ENCODE results near the gene SIPA1L3.

Gene SIPA1L3

DNA sequence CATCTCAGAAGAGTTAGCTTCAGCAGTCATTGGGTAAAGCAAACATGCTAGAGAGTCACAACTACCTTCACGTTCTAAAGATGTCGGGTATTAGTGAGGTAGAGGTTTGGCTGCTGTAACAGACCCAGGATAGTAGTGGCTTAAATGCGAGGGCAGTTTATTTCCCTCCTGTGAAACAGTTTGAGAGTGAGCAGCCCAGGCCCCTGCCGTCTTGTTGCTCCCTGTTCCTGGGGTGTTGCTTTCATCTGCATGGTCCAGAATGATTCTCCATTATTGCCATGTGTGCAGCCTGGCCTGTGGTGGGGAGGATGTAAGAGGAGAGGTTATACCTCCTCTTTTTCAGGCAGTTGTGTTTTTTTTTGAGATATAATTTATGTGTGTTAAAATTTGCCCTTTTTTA lies 63.7 kb downstream of the SIPA1L3 start:
- H3K4me3 ChIP-seq (ENCODE audit: insufficient read depth, low read depth, low read length, poor library complexity, severe bottlenecking) = no peak overlapping the region
- no peak overlapping the region for H3K27ac ChIP-seq (ENCODE audit: insufficient read depth, low read length, poor library complexity, severe bottlenecking)
- no peaks in the 10 kb centered on the region for H3K9me3 ChIP-seq (ENCODE audit: control insufficient read depth, low read length)
- no peak for DNase-seq
- H3K36me3 ChIP-seq (ENCODE audit: control insufficient read depth, insufficient read depth, low read length) = no peaks in the 10 kb centered on the region
- H3K4me1 ChIP-seq (ENCODE audit: control insufficient read depth, insufficient read depth, low read length, poor library complexity, severe bottlenecking) = no peaks in the 10 kb centered on the region
- no peaks in the 10 kb centered on the region for H3K27me3 ChIP-seq (replicated peaks; ENCODE audit: control insufficient read depth, insufficient read depth, low read length, poor library complexity, severe bottlenecking)

DNA sequence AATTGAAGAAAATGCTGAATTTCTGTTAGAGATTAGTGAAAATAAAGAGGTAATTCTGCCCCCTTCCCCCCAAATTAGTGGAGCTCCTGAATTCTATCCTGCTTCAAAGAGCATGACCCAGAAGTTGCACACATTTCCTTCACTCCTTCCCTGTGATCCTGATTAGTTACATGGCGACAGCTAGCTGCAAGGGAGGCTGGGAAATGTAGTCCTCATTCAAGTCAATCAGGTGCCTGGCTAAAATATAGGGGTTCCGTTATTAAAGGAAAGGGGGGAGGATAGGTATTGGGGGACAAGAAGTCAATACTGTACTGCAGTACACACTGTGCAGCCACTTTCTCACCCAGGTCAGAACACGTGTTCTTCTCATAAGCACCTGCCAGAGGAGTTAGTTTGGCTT lies 65.8 kb downstream of the SIPA1L3 start:
- H3K36me3 ChIP-seq (ENCODE audit: control insufficient read depth, insufficient read depth, low read length) = no peaks in the 10 kb centered on the region
- no peaks in the 10 kb centered on the region for H3K4me1 ChIP-seq (ENCODE audit: control insufficient read depth, insufficient read depth, low read length, poor library complexity, severe bottlenecking)
- no peaks in the 10 kb centered on the region for H3K9me3 ChIP-seq (ENCODE audit: control insufficient read depth, low read length)
- H3K27ac ChIP-seq (ENCODE audit: insufficient read depth, low read length, poor library complexity, severe bottlenecking) = no peak overlapping the region
- no peaks in the 10 kb centered on the region for H3K27me3 ChIP-seq (replicated peaks; ENCODE audit: control insufficient read depth, insufficient read depth, low read length, poor library complexity, severe bottlenecking)
- no peak overlapping the region for H3K4me3 ChIP-seq (ENCODE audit: insufficient read depth, low read depth, low read length, poor library complexity, severe bottlenecking)
- no peak for DNase-seq

DNA sequence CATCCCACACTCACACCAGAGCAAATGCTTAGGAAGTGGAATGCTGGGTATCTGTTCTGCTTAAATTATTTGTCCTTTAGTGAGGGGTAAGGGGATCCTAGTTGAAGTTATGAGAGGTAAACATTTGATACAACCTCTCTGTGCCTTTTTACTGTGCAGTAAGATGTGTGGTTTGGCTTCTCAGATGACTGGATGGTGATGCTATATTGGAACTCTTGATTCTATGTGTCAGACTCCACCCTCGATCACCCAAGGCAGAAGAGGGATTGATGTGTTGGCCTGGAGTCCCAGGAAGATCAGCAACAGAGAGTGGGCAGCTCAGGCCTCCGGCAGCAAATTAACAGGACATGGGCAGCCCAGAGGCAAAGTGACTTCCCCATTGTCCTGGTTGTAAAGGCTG lies 66.7 kb downstream of the SIPA1L3 start:
- DNase-seq = no peak
- Histone ChIP-seq H3K9me3 (ENCODE audit: control insufficient read depth, low read length) (no peaks in the 10 kb centered on the region), H3K27ac (ENCODE audit: insufficient read depth, low read length, poor library complexity, severe bottlenecking) (no peak overlapping the region), H3K4me3 (ENCODE audit: insufficient read depth, low read depth, low read length, poor library complexity, severe bottlenecking) (no peak overlapping the region), H3K4me1 (ENCODE audit: control insufficient read depth, insufficient read depth, low read length, poor library complexity, severe bottlenecking) (no peaks in the 10 kb centered on the region), H3K36me3 (ENCODE audit: control insufficient read depth, insufficient read depth, low read length) (no peaks in the 10 kb centered on the region), H3K27me3 (replicated peaks; ENCODE audit: control insufficient read depth, insufficient read depth, low read length, poor library complexity, severe bottlenecking) (no peaks in the 10 kb centered on the region)

DNA sequence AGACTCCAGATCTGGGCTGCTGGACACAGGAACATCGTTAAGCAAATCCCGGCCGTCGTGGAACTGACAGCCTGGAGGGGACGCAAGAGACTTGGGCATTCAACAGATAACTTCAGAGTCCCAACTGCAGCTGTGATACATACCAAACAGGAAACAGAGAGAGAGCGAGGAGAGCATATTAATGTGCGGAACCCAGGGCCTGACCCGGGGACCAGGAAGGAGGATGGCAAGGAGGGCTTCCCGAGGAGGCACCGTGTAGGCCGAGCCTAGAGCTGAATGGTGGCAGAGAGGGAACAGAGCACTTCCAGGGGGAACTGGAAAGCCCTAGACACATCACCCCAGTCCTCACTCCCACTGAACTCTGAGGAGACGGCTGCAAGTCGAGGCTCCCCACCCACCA lies 68.1 kb downstream of the SIPA1L3 start:
- Histone ChIP-seq H3K27ac (ENCODE audit: insufficient read depth, low read length, poor library complexity, severe bottlenecking) (no peak overlapping the region), H3K4me3 (ENCODE audit: insufficient read depth, low read depth, low read length, poor library complexity, severe bottlenecking) (no peak overlapping the region), H3K4me1 (ENCODE audit: control insufficient read depth, insufficient read depth, low read length, poor library complexity, severe bottlenecking) (no peaks in the 10 kb centered on the region), H3K9me3 (ENCODE audit: control insufficient read depth, low read length) (no peaks in the 10 kb centered on the region), H3K27me3 (replicated peaks; ENCODE audit: control insufficient read depth, insufficient read depth, low read length, poor library complexity, severe bottlenecking) (no peaks in the 10 kb centered on the region), H3K36me3 (ENCODE audit: control insufficient read depth, insufficient read depth, low read length) (no peaks in the 10 kb centered on the region)
- DNase-seq = no peak

DNA sequence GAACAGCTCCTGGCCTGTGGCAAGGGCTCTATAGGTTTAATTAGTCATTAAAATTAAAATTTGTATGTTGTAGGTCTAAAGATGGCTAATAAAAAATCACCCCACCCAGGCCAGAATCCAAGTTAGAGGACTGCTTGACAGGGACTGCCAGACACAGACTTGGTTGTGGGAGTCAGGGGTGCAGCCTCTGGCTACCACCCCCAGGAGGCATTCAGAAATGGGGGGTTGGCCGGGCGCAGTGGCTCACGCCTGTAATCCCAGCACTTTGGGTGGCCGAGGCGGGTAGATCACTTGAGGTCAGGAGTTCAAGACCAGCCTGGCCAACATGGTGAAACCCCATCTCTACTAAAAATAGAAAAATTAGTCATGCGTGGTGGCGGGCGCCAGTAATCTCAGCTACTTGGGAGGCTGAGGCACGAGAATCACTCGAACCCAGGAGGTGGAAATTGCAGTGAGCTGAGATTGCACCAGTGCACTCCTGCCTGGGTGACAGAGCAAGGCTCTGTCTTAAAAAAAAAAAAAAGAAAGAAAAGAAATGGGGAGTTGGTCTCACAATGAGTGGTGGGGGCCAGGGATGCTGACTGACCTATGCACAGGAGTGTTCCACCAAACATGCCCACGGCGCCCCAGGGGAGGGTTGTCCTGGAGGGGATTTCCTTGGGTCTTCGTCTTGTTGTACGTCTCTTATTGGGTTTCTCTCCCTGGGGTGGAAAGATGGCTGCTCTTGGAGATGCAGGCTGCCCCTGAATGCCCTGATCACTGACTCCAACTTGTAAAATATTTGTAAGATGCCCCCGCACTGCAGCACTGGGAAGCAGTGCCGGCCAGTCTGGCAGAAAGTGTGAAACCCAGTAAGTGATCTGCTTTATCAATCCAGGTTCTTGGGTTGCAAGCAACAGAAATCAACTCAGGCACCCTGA lies 68.8 kb downstream of the SIPA1L3 start:
- no peaks in the 10 kb centered on the region for H3K27me3 ChIP-seq (replicated peaks; ENCODE audit: control insufficient read depth, insufficient read depth, low read length, poor library complexity, severe bottlenecking)
- H3K27ac ChIP-seq (ENCODE audit: insufficient read depth, low read length, poor library complexity, severe bottlenecking) = no peak overlapping the region
- no peaks in the 10 kb centered on the region for H3K4me1 ChIP-seq (ENCODE audit: control insufficient read depth, insufficient read depth, low read length, poor library complexity, severe bottlenecking)
- no peak for DNase-seq
- no peaks in the 10 kb centered on the region for H3K9me3 ChIP-seq (ENCODE audit: control insufficient read depth, low read length)
- H3K4me3 ChIP-seq (ENCODE audit: insufficient read depth, low read depth, low read length, poor library complexity, severe bottlenecking) = no peak overlapping the region
- H3K36me3 ChIP-seq (ENCODE audit: control insufficient read depth, insufficient read depth, low read length) = no peaks in the 10 kb centered on the region

DNA sequence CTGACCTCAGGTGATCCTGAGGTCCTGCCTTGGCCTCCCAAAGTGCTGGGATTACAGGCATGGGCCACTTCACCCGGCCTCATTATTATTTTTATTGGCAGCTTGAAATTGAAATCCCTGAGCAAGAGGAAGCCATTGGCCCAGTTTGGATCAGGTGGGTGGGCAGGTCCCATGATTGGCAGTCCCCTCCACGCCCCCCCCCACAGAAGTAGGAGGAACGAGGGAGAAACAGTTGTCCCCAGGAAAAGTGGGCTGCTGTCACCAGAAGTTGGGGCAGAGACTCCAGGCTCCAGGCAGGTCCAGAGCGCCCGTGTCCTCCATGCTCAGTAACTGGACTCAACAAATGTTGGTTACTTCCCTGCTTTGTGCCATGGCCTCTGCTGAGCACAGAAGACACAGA lies 70.4 kb downstream of the SIPA1L3 start:
- no peaks in the 10 kb centered on the region for H3K27me3 ChIP-seq (replicated peaks; ENCODE audit: control insufficient read depth, insufficient read depth, low read length, poor library complexity, severe bottlenecking)
- DNase-seq = no peak
- no peak overlapping the region for H3K4me3 ChIP-seq (ENCODE audit: insufficient read depth, low read depth, low read length, poor library complexity, severe bottlenecking)
- no peaks in the 10 kb centered on the region for H3K4me1 ChIP-seq (ENCODE audit: control insufficient read depth, insufficient read depth, low read length, poor library complexity, severe bottlenecking)
- no peaks in the 10 kb centered on the region for H3K9me3 ChIP-seq (ENCODE audit: control insufficient read depth, low read length)
- H3K27ac ChIP-seq (ENCODE audit: insufficient read depth, low read length, poor library complexity, severe bottlenecking) = no peak overlapping the region
- no peaks in the 10 kb centered on the region for H3K36me3 ChIP-seq (ENCODE audit: control insufficient read depth, insufficient read depth, low read length)

DNA sequence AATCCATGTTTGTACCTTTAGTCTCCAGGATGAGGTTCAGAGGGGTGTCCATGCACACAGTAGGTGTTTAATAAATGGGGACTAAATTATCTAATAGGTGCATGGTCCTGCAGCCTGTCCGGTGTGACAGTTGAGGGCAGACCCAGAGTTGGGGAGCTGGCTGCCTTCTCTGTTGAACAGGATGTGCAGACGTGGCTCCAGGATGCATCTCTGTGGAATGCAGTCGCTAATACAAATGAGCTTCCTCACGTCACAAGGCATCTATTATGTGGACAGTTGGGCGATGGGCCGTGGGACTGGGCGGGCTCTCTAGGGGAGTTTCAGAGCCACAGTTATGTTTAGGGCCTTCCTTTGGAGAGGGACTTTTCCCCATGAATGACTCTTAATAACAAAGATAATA lies 71.0 kb downstream of the SIPA1L3 start:
- H3K9me3 ChIP-seq (ENCODE audit: control insufficient read depth, low read length) = no peaks in the 10 kb centered on the region
- no peaks in the 10 kb centered on the region for H3K36me3 ChIP-seq (ENCODE audit: control insufficient read depth, insufficient read depth, low read length)
- no peaks in the 10 kb centered on the region for H3K27me3 ChIP-seq (replicated peaks; ENCODE audit: control insufficient read depth, insufficient read depth, low read length, poor library complexity, severe bottlenecking)
- no peak overlapping the region for H3K4me3 ChIP-seq (ENCODE audit: insufficient read depth, low read depth, low read length, poor library complexity, severe bottlenecking)
- H3K4me1 ChIP-seq (ENCODE audit: control insufficient read depth, insufficient read depth, low read length, poor library complexity, severe bottlenecking) = no peaks in the 10 kb centered on the region
- H3K27ac ChIP-seq (ENCODE audit: insufficient read depth, low read length, poor library complexity, severe bottlenecking) = no peak overlapping the region
- DNase-seq = no peak

DNA sequence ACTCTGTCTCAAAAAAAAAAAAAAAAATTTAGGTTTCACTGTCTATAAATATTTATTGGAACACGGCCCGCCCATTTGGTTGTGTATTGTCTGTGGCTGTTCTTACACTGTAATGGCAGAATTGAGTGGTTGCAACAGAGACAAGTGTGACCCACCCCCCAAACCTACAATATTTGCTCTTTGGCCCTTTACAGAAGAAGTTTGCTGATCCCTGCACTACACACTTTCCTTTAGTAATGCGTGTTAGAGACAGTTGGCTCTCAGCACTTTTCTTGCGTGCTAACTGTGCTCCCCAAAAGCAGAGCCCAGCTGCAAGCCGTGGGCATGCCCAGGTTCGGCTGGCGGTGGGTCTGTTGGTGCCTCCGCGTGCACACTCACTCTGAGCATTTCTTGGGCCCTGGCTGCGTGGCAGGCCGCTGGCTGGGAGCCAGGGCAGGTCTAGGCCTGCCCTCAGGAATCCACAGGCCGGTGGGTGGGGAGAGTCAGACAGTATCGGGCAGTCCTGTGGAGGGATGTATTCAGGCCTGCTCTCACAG lies 72.6 kb downstream of the SIPA1L3 start:
- Histone ChIP-seq H3K9me3 (ENCODE audit: control insufficient read depth, low read length) (no peaks in the 10 kb centered on the region), H3K4me3 (ENCODE audit: insufficient read depth, low read depth, low read length, poor library complexity, severe bottlenecking) (no peak overlapping the region), H3K36me3 (ENCODE audit: control insufficient read depth, insufficient read depth, low read length) (no peaks in the 10 kb centered on the region), H3K4me1 (ENCODE audit: control insufficient read depth, insufficient read depth, low read length, poor library complexity, severe bottlenecking) (no peaks in the 10 kb centered on the region), H3K27me3 (replicated peaks; ENCODE audit: control insufficient read depth, insufficient read depth, low read length, poor library complexity, severe bottlenecking) (no peaks in the 10 kb centered on the region), H3K27ac (ENCODE audit: insufficient read depth, low read length, poor library complexity, severe bottlenecking) (no peak overlapping the region)
- no peak for DNase-seq

DNA sequence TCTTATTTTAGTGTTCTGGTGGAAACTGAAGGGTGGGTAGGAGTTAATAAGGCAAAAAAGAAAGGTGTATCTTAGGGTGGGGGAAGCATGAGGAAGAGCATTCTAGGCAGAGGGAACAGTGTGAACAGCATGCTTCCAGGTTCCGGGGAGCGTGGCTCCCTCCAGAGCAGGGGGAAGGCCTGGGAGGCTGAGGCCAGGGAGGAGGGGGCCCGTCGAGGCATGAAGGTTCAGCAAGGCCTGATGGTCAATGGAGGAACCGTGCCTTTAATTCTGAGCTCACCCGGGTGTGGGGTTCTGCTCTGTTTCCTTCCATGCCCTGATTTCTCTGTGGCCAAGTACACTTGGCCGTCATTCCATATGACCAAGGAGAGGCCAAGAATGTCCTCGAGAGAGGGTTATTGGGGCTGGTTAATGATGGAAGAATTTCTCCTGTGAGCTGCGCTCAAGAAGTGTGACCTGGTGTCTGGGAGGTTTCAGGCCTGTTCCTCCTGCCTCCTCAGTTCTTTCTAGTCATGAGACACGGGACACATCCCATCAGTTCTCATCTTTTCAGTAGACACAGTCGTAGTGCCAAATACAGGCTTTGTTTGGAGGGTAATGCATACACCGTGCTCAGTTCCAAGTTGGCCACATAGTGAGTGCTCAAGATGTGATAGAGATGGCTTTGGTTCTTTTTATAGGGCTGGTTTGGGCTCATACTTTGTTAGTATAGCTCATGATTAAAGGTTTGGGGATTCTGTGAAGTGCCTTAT lies 73.6 kb downstream of the SIPA1L3 start:
- no peak overlapping the region for H3K27ac ChIP-seq (ENCODE audit: insufficient read depth, low read length, poor library complexity, severe bottlenecking)
- no peak for DNase-seq
- no peaks in the 10 kb centered on the region for H3K27me3 ChIP-seq (replicated peaks; ENCODE audit: control insufficient read depth, insufficient read depth, low read length, poor library complexity, severe bottlenecking)
- H3K36me3 ChIP-seq (ENCODE audit: control insufficient read depth, insufficient read depth, low read length) = no peaks in the 10 kb centered on the region
- H3K4me1 ChIP-seq (ENCODE audit: control insufficient read depth, insufficient read depth, low read length, poor library complexity, severe bottlenecking) = no peaks in the 10 kb centered on the region
- no peak overlapping the region for H3K4me3 ChIP-seq (ENCODE audit: insufficient read depth, low read depth, low read length, poor library complexity, severe bottlenecking)
- H3K9me3 ChIP-seq (ENCODE audit: control insufficient read depth, low read length) = no peaks in the 10 kb centered on the region
